GM19452 (cell line): Measurements from ENCODE around the gene KCNG2.

Experiments used
- ATAC-seq: cut with Tn5 transposase; IDR thresholded peaks from one replicate; pipeline ENCODE4 v1.9.1; 2021; ENCODE audit not compliant: unreplicated experiment

KCNG2 gene

DNA sequence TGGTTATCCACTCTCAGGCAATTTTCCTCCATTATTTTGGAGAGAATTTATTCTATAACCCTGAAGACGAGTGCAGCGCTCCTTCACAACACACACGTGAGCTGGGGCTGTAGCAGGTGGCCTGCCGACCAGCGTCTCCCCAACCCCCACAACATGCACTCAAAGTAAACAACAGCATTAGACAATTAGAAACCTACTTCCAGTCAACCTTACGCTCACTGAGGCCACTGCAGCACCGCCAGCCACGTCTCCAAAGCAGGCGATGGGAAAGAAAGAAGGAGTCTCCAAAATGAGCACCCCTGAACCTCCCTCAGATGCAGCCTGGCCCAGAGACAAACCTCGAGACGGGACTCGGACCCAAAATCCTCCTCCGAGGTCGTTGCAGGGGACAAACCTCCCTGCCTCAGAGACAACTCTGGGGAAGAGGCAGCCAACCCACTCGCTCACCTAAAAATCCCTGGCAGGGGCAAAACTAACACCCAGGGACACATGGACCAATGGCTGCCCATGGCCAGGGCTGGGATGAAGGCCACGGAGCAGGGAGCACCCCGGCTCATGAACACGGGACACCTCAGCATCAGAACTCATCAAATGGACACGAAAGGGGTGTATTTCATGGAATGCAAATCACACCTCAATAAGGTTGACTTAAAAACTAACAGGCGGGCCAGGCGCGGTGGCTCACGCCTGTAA lies 151.1 kb downstream of the KCNG2 start:
- ATAC-seq = no peak
